ENCODE data around the gene NDUFC1. TPM values are rescaled to one million over a fixed set of nuclear protein-coding genes. Genes with fewer than 3 reads are reported as not detected.
A peak's percentile ranks its signal among the peaks of the same experiment; 100 is the strongest.

The NDUFC1 gene
- total RNA-seq, 1 donor from 2014 or later = 37.5 TPM

- Mint-ChIP-seq H3K4me3 (ENCODE audit: unreplicated experiment) (no peak overlapping the region), H3K27me3 (ENCODE audit: low read depth) (no peaks in the 10 kb centered on the region), H3K36me3 (ENCODE audit: low read depth) (no peaks in the 10 kb centered on the region), H3K4me1 (ENCODE audit: low read depth) (peaks cover 48% of the 10 kb centered on the region), H3K27ac (ENCODE audit: unreplicated experiment) (peak overlapping the region; percentile 17), H3K9me3 (ENCODE audit: low read depth) (no peaks in the 10 kb centered on the region)
- no peak for TF ChIP-seq CTCF (IDR thresholded peaks at IDR 0.05)
- DNase-seq (ENCODE audit: low spot score) = no peak
Measured at GRCh38 chr4:139247241-139247640, 55.0 kb downstream of the NDUFC1 start.

GRCh38 chr4:139246166-139246565, 56.1 kb downstream of the NDUFC1 start:
- Mint-ChIP-seq H3K27me3 (ENCODE audit: low read depth) (no peaks in the 10 kb centered on the region), H3K9me3 (ENCODE audit: low read depth) (no peaks in the 10 kb centered on the region), H3K36me3 (ENCODE audit: low read depth) (no peaks in the 10 kb centered on the region), H3K4me1 (ENCODE audit: low read depth) (peaks cover 59% of the 10 kb centered on the region), H3K4me3 (ENCODE audit: unreplicated experiment) (no peak overlapping the region), H3K27ac (ENCODE audit: unreplicated experiment) (peak overlapping the region; percentile 91)
- no peak for TF ChIP-seq CTCF (IDR thresholded peaks at IDR 0.05)
- DNase-seq (ENCODE audit: low spot score) = no peak

GRCh38 chr4:139245590-139245989, 56.7 kb downstream of the NDUFC1 start:
- H3K9me3 Mint-ChIP-seq (ENCODE audit: low read depth) = no peaks in the 10 kb centered on the region
- no peaks in the 10 kb centered on the region for H3K36me3 Mint-ChIP-seq (ENCODE audit: low read depth)
- H3K27ac Mint-ChIP-seq (ENCODE audit: unreplicated experiment) = peak overlapping the region; percentile 91
- H3K4me3 Mint-ChIP-seq (ENCODE audit: unreplicated experiment) = no peak overlapping the region
- no peak for DNase-seq (ENCODE audit: low spot score)
- H3K4me1 Mint-ChIP-seq (ENCODE audit: low read depth) = peaks cover 62% of the 10 kb centered on the region
- no peak for TF ChIP-seq CTCF (IDR thresholded peaks at IDR 0.05)
- no peaks in the 10 kb centered on the region for H3K27me3 Mint-ChIP-seq (ENCODE audit: low read depth)

GRCh38 chr4:139243448-139244365, 58.6 kb downstream of the NDUFC1 start:
- H3K27me3 Mint-ChIP-seq (ENCODE audit: low read depth) = no peaks in the 10 kb centered on the region
- no peaks in the 10 kb centered on the region for H3K9me3 Mint-ChIP-seq (ENCODE audit: low read depth)
- TF ChIP-seq CTCF (IDR thresholded peaks at IDR 0.05) = no peak
- H3K27ac Mint-ChIP-seq (ENCODE audit: unreplicated experiment) = peak overlapping the region; percentile 91
- no peaks in the 10 kb centered on the region for H3K36me3 Mint-ChIP-seq (ENCODE audit: low read depth)
- no peak for DNase-seq (ENCODE audit: low spot score)
- H3K4me1 Mint-ChIP-seq (ENCODE audit: low read depth) = peaks cover 59% of the 10 kb centered on the region
- H3K4me3 Mint-ChIP-seq (ENCODE audit: unreplicated experiment) = no peak overlapping the region

- no peak for TF ChIP-seq CTCF (IDR thresholded peaks at IDR 0.05)
- no peak for DNase-seq (ENCODE audit: low spot score)
- Mint-ChIP-seq H3K9me3 (ENCODE audit: low read depth) (no peaks in the 10 kb centered on the region), H3K4me1 (ENCODE audit: low read depth) (peaks cover 58% of the 10 kb centered on the region), H3K4me3 (ENCODE audit: unreplicated experiment) (peak overlapping the region; percentile 23), H3K27ac (ENCODE audit: unreplicated experiment) (peak overlapping the region; percentile 91), H3K27me3 (ENCODE audit: low read depth) (no peaks in the 10 kb centered on the region), H3K36me3 (ENCODE audit: low read depth) (no peaks in the 10 kb centered on the region)
Measured at GRCh38 chr4:139242511-139243051, 59.7 kb downstream of the NDUFC1 start.

Data from chondrocyte (in vitro differentiated cells).